Lower lobe of right lung (tissue), 2 donors: Measurements from ENCODE around the gene COA1. TPM values are rescaled to one million over a fixed set of nuclear protein-coding genes. Genes with fewer than 3 reads are reported as not detected.

Experiments
- ATAC-seq, 2 donors: fragments of 200-7000 bp; cut with Tn5 transposase; one replicate each; pipeline ENCODE4 v1.9.1; 2020 to 2022; ENCODE audit warnings: mild to moderate bottlenecking in 2 of 2, moderate library complexity in 2 of 2
- DNase-seq: peaks from one replicate; pipeline ENCODE4 v3.0.0-alpha.2; 2020
- H3K27ac ChIP-seq: fragments of 200-600 bp; one replicate; pipeline ENCODE4 v1.8.0; 2022
- H3K27me3 ChIP-seq: fragments of 200-600 bp; one replicate; pipeline ENCODE4 v1.8.0; 2022; ENCODE audit warnings: low read depth
- H3K36me3 ChIP-seq: fragments of 200-600 bp; one replicate; pipeline ENCODE4 v1.8.0; 2022; ENCODE audit warnings: mild to moderate bottlenecking
- H3K4me1 ChIP-seq: fragments of 200-600 bp; one replicate; pipeline ENCODE4 v1.8.0; 2022
- H3K4me3 ChIP-seq: fragments of 200-600 bp; one replicate; pipeline ENCODE4 v1.8.0; 2022; ENCODE audit warnings: mild to moderate bottlenecking
- H3K9me3 ChIP-seq: fragments of 200-600 bp; one replicate; pipeline ENCODE4 v1.8.0; 2022
- CTCF ChIP-seq: fragments of 200-600 bp; IDR thresholded peaks from one replicate; pipeline ENCODE4 v1.8.0; 2022; ENCODE audit warnings: antibody characterized with exemption, mild to moderate bottlenecking
- intact Hi-C: fragments of 100-400 bp; cut with DNase I; formaldehyde crosslinking; loops from one replicate; pipeline ENCODE4 v1.11.0; 2022
- total RNA-seq: library from RNA; stranded (reverse); fragmentation: NEBNext Ultra II Directional; extraction: Animal tissue kit (Norgen Biotek cat#: 25700); gene quantifications from one replicate; pipeline ENCODE4 v1.2.1, GENCODE V29; 2021
- donor health status: DM: no; HTN: yes; CAD: no; lungs with severe emphysema.

The COA1 gene
- total RNA-seq, 1 donor from 2014 or later, result 43.3 TPM

GRCh38 chr7:43752411-43752810 is 23.1 kb upstream of the COA1 start:
- no peak for DNase-seq
- Histone ChIP-seq H3K4me1 (peaks cover 1% of the 10 kb centered on the region), H3K27ac (no peak overlapping the region), H3K9me3 (no peaks in the 10 kb centered on the region), H3K4me3 (no peak overlapping the region), H3K27me3 (no peaks in the 10 kb centered on the region), H3K36me3 (no peaks in the 10 kb centered on the region)
- no peak for TF ChIP-seq CTCF
- intact Hi-C loops, result no loop called here
- ATAC-seq, result no peak

- Histone ChIP-seq H3K4me1 (no peaks in the 10 kb centered on the region), H3K27ac (no peak overlapping the region), H3K9me3 (no peaks in the 10 kb centered on the region), H3K27me3 (no peaks in the 10 kb centered on the region), H3K36me3 (no peaks in the 10 kb centered on the region), H3K4me3 (no peak overlapping the region)
- TF ChIP-seq CTCF, result no peak
- peak; percentile 35 to 66 for ATAC-seq
- no peak for DNase-seq
- intact Hi-C loops, result no loop called here
Measured at GRCh38 chr7:43750016-43750887, 20.9 kb upstream of the COA1 start.

GRCh38 chr7:43749383-43749940 is 20.1 kb upstream of the COA1 start:
- no peak for TF ChIP-seq CTCF
- ATAC-seq, result peak in 1 of 2 donors; percentile 18
- no peaks in the 10 kb centered on the region for H3K27me3 ChIP-seq
- no peak for DNase-seq
- H3K4me1 ChIP-seq, result no peaks in the 10 kb centered on the region
- intact Hi-C loops, result no loop called here
- no peak overlapping the region for H3K4me3 ChIP-seq
- no peaks in the 10 kb centered on the region for H3K36me3 ChIP-seq
- no peak overlapping the region for H3K27ac ChIP-seq
- no peaks in the 10 kb centered on the region for H3K9me3 ChIP-seq

GRCh38 chr7:43747328-43748105 is 18.2 kb upstream of the COA1 start:
- Histone ChIP-seq H3K36me3 (no peaks in the 10 kb centered on the region), H3K9me3 (no peaks in the 10 kb centered on the region), H3K27me3 (no peaks in the 10 kb centered on the region), H3K4me3 (no peak overlapping the region), H3K27ac (no peak overlapping the region), H3K4me1 (no peaks in the 10 kb centered on the region)
- intact Hi-C loops, result no loop called here
- no peak for DNase-seq
- no peak for ATAC-seq
- TF ChIP-seq CTCF, result no peak

- H3K4me3 ChIP-seq, result no peak overlapping the region
- no peak for ATAC-seq
- H3K36me3 ChIP-seq, result no peaks in the 10 kb centered on the region
- no peaks in the 10 kb centered on the region for H3K27me3 ChIP-seq
- H3K27ac ChIP-seq, result no peak overlapping the region
- no peak for TF ChIP-seq CTCF
- no peaks in the 10 kb centered on the region for H3K9me3 ChIP-seq
- no peaks in the 10 kb centered on the region for H3K4me1 ChIP-seq
- DNase-seq, result no peak
- intact Hi-C loops, result no loop called here
Measured at GRCh38 chr7:43742692-43743091, 13.4 kb upstream of the COA1 start.
